Head of caudate nucleus (tissue), 42 donors: ENCODE measurements around the gene SPC25.
"Not testable (repeated sequence)": the region's sequence is repeated elsewhere in the genome, so short reads cannot be mapped to it uniquely, and the experiment has no call there.

ENCODE experiments used
- DNase-seq, 42 donors: peaks; one replicate each; pipeline versions ENCODE4 v3.0.0 to v3.0.0-alpha.2; 2020 to 2021; ENCODE audit warnings: mixed read lengths in 7 of 42
- intact Hi-C: fragments of 100-400 bp; cut with DNase I; formaldehyde crosslinking; loops from one replicate; pipeline ENCODE4 v1.15.0; 2022

The SPC25 gene

DNA sequence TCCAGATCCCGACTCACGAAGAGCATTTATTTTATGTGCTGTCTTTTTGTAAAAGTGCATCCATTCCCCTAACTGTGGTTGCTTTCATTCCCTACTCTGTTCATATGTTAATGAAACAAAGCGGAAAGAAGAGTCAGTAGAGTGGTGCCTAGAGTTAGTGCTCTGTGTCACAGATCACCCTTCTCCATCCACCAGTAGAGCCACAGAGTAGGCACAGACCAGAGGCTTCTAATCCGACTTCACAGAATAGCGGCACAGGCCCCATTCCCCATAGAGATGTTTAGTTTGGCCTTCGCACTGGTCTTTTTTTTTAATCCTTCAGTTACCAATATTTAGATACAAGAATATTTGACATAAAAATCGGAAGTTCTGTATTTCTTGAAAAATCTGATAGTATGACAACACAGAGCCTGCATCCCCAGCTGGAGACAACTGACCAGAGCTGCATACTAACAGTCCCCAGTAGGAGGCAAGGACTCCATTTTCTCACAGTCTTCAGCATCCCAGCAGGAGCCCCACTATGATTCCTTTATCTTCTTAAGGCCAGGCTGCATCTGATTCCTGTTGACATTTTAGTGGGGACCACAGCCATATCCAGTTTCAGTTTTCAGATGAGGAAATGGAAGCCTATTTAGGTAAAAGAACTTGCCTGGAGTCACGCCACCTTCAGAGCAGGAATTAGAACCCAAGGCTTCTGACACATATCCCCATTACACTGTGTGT, 17.9 kb upstream of the SPC25 start:
- intact Hi-C loops = no loop called here
- no peak for DNase-seq

DNA sequence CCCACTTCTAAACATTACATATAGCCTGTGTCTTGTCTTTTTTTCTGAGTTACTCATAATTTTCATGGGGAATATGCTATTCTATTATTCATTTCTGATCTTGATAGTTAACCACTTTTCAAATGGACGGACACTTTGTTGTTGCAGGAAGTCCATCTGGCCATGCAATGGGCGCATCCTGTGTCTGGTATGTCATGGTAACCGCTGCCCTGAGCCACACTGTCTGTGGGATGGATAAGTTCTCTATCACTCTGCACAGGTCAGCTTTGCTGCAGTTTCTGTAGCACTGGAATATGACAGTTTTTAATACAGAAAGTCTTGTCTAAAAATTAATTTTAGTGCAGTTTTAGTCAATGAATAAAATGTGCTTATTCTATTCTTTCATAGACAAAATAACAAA, 14.1 kb upstream of the SPC25 start:
- no peak for DNase-seq
- intact Hi-C loops = no loop called here

DNA sequence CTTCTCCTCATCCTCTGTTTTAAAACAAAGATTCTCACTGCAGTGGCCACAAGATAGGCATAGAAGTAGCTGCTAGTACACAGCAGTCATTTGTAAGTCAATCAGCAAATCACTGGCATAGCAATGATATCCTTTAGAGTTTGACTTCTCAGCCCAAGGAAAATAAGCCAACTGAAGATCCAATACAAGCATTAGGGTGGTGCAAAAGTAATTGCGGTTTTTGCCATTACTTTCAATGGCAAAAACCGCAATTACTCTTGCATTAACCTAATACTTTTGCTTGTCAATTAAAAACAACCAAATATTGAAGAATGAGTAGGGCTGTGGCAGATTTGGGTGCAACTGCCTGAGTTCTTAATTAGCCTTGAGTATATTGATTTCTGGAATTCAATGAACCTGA, 13.7 kb upstream of the SPC25 start:
- no peak for DNase-seq

DNA sequence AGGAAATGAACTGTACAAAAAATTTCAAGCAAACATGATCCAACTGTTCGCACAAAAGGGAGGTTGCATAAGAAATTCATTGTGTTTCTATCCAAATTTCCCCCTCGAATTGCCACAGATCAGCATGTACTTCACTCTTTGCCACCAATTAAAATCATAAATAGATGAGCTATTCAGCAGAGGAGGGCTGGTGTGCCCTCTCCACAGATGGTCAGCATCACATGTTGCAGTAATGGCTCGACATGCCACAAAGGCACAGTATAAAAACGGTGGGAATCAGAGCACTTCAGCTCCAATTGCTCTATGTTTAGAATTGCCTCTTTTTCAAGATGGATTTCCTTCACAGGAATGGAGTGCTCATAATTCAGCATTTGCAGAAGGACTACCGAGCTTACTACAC, 10.8 kb upstream of the SPC25 start, which contains the start of gene G6PC2:
Gene G6PC2 (plus strand): TSS at position 289 of the 400 bp plus-strand sequence. CDS start 41 bp downstream, at position 330.
- DNase-seq = peak in 13 of 42 donors; percentile 6 to 52 (median 20)
- intact Hi-C loops = no loop called here

More for the DNA sequence above, 13.7 kb upstream of the SPC25 start:
- intact Hi-C loops = no loop called here

DNA sequence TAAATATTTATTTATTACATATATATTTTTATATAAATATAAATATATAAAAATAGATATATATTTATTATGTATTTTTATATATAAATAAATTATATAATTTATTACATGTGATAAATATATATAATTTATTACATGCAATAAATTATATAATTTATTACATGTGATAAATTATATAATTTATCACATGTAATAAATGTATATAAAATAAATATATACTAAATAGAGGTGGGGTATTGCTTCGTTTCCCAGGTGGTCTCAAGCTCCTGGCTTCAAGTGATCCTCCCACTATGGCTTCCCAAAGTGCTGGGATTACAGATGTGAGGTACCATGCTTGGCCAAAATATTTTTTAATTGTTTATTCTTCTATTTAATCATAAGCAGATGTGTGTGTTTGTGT, 7.2 kb upstream of the SPC25 start:
- intact Hi-C loops = no loop called here
- no peak for DNase-seq

DNA sequence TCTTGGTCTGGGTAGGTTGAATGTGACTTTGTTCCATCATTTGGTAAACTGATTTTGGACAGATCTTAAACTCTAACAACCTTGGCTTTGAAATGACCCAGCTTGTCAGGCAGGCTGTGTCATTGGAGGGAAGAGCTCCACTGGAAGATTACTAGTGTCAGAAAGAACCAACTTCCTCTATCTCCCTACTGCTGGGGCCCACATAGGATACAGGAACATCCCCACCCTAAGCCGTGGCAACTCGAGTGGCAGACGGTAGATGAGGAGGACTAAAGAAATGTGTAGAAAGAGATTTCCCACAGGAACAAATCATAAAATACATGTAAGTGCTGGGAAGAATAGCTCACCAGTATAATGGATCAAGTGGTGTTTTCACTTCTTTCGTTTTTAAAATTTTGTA, 6.6 kb upstream of the SPC25 start:
- intact Hi-C loops = no loop called here

DNA sequence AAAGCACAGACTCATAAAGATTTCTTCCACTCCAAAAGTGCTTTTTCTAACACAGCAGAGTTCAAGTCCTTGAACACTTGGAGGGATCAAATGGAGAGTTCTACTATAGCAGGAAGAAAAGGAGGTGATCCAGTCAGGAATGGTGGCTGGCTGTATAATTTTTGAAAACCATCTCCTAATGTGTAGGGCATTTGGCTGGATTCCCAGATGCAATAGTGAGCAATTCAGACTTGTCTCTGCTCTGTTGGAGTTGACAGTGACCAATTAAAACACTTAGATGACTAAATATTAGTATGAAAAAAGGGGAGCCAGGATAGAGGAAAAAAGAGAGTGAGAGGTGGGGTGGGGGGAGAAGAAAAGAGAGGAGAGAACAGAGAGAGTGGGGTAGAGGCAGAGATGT, 5.5 kb upstream of the SPC25 start:
- DNase-seq = no peak
- intact Hi-C loops = no loop called here

More for the DNA sequence above, 6.6 kb upstream of the SPC25 start:
- no peak for DNase-seq

DNA sequence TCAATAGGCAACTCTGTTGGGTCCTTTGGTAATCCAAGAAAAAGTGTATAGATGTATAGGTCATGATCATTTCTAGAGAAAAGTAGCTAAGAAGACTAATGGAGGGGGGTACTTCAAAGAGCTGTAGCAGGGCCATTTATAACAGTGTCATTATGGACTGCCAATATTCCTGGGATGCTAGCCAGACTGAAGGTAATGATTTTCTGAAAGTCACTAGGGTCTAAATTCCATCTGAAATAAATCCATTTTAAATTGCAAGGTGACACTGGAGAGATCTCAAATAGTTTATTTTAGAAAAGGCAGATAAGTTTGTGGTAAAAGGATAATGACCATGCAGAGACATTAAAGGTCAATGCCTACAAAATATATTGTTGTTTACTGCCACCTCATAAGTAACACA, 4.5 kb upstream of the SPC25 start:
- intact Hi-C loops = no loop called here
- DNase-seq = no peak

DNA sequence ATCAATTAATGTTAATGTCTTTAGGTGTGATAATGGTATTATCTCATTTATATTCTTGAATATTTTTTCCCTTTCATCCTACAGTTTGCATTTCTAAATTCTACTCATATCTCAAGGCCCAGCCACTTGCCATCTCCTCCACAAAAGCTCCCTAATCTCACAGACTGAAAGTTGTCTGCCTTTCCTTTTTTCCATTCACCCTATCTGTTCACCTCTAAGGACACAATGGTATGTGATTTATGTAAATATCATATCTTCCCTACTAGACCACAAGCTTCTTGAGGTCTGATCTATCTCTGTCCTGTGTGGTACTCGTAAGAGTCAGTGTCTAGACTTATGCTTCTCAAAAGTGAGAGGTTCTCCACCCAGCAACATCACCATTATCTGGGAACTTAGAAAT, 3.9 kb upstream of the SPC25 start:
- intact Hi-C loops = no loop called here
- no peak for DNase-seq

DNA sequence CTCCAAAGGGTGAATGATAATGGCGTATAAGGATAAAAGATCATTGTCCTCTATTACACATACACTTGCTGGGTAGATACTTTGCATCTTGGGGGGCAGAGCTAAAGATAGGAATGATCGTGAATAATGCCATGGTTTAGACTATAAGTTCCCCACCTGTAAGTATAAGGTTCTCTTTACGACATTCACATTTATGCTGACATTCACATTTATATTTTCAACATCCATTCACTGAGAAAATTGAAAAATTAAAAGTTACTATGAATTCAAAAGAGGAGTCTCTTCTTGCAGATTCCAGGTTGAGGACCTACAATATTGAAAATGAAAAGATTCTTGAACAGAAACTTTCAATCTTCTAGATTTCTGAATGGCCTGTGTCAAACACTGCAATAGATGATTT, 2.1 kb upstream of the SPC25 start:
- no peak for DNase-seq
- intact Hi-C loops = no loop called here

DNA sequence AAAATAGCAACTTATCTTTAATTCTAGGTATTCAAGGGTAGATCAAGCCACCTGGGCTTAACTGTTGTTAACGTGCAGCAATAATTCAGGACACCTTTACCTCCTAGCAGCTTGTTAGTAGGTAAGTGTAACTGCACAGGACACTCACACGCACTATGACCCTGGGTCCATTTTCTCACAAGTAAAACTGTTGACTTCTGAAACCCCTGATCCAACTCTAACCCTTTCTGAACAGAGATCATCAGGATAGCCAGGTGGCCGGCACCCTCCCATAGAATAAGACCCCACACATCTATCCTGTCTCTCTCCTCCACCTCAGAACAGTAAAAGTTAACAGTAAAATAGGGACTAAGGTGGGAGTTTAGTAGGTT, 610 bp downstream of the SPC25 start:
- intact Hi-C loops = no loop called here
- DNase-seq = no peak

DNA sequence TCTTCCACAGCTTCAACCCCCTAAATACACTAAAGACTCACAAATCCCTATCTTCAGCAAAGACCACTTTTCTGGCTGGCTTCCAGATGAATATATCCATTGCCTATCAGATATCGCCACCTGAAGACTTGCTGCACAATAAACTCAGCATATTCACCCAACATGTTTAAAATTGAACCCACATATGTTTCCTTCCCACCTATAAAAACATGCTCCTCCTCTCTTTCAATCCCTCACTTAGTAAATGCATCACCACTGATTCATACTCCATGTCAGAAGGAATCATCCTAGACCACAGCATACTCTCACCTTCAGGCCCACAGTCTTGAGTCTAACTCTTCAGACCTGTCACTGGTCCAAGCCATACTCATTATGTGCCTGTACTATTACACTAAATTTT, 5.3 kb downstream of the SPC25 start:
- DNase-seq = no peak
- intact Hi-C loops = no loop called here

DNA sequence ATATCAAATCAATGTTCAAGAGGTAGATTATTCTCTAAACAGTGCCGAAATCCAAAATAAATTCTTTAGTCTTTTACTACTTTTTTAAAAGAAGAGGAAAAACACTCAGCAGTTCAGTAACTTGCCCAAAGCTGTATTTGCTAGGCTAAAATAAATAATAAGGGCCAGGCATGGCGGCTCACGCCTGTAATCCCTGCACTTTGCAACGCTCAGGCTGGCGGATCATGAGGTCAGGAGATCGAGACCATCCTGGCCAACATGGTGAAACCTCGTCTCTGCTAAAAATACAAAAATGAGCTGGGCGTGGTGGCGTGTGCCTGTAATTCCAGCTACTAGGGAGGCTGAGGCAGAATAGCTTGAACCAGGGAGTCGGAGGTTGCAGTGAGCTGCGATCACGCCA, 8.1 kb downstream of the SPC25 start:
- intact Hi-C loops, DNase-seq: not testable (repeated sequence)

DNA sequence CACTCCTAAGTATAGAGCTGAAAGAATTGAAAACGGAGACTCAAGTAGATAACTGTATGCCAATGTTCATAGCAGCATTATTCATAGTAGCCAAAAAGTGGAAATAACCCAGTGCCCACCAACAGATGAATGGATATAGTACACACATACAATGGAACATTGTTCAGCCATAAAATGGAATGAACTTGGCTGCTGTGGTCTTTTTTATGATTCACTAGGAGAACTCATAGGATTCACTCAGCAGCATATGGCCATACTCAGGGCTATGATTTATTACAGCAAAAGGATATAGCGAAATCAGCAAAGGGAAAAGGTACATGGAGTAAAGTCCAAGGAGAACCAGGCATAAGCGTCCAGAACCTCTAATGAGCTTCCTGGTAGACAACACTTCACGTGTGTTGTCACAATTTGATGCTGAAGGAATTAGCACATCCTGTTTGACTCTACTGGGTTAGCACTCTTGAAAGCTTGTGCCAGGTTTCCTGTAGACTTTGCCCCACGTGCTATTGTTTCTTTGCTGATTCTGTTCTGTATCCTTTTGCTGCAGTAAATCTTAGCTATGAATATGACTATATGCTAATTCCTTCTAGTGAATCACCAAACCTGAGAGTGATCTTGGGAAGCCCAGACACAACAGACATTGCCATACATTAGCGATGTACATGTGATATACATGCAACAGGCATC, 15.7 kb downstream of the SPC25 start:
- no peak for DNase-seq
- intact Hi-C loops = no loop called here

DNA sequence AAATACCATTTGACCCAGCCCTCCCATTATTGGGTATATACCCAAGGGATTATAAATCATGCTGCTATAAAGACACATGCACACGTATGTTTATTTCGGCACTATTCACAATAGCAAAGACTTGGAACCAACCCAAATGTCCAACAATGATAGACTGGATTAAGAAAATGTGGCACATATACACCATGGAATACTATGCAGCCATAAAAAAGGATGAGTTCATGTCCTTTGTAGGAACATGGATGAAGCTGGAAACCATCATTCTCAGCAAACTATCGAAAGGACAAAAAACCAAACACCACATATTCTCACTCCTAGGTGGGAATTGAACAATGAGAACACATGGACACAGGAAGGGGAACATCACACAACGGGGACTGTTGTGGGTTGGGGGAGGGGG, 19.4 kb downstream of the SPC25 start:
- intact Hi-C loops = not testable (repeated sequence)

DNA sequence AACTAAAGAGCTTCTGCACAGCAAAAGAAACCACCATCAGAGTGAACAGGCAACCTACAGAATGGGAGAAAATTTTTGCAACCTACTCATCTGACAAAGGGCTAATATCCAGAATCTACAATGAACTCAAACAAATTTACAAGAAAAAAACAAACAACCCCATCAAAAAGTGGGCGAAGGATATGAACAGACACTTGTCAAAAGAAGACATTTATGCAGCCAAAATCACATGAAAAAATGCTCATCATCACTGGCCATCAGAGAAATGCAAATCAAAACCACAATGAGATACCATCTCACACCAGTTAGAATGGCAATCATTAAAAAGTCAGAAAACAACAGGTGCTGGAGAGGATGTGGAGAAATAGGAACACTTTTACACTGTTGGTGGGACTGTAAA, 19.9 kb downstream of the SPC25 start:
- DNase-seq, intact Hi-C loops: not testable (repeated sequence)

More for the DNA sequence above, 19.4 kb downstream of the SPC25 start:
- DNase-seq = not testable (repeated sequence)

DNA sequence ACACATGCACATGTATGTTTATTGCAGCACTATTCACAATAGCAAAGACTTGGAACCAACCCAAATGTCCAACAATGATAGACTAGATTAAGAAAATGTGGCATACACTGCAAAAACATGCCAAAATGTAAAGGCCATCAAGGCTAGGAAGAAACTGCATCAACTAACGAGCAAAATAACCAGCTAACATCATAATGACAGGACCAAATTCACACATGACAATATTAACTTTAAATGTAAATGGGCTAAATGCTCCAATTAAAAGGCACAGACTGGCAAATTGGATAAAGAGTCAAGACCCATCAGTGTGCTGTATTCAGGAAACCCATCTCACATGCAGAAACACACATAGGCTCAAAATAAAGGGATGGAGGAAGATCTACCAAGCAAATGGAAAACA, 23.1 kb downstream of the SPC25 start:
- intact Hi-C loops, DNase-seq: not testable (repeated sequence)

DNA sequence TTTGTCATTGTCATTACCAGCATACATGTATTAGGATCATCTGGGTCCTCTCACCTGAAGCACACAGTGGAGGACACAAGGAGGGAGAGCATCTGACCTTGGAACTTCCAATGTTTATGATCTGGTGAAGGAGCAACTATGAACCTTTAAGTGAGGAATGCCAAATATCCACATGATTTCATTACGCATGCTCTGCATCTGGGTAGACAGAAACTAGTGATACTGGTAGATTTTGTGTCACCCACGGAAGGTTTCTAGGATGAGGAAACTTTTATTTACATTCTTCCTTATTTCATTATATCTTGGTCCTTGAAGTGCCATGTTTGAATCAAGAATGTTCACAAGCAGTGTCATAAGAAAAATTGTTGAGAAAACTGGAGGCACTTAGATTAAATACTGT, 32.1 kb downstream of the SPC25 start:
- no peak for DNase-seq
- intact Hi-C loops = no loop called here

DNA sequence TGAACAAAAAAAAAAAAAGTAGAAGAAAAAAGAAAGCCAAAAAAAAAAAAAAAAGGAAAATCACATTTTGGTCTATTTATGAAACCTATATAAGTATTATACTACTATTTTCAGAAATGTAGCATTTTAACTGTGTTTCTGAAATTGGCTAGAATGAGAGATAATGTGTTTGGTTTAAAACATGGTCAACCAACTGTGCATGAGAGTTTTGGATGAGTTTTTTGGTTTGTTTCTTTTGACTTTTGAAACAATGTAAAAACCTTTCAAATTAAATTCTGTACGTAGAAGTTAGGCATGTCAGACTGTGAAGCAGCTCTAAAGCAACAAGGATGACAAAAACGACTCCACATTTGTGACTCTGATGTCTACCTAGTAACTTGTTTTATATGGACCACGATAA, 34.6 kb downstream of the SPC25 start:
- DNase-seq = no peak
- intact Hi-C loops = no loop called here

DNA sequence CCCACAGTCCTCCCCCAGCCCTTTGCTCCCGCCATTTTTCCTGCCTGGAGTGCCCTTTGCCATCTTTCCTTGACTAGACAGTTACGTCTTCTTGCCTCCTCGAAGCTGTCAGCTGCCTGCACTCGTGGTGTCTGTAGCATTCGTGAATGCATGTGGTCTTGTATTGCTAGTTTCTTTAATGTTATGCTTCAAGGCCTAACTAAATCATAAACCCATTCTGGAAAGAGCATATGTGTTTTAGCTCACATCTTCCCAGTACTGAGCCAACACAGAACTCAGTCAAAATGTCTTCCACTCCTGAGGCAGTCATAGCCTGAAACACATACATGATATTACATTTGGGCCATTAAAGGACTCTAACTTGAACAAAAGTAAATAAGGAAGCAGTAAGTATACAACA, 35.6 kb downstream of the SPC25 start:
- intact Hi-C loops = no loop called here
- no peak for DNase-seq

DNA sequence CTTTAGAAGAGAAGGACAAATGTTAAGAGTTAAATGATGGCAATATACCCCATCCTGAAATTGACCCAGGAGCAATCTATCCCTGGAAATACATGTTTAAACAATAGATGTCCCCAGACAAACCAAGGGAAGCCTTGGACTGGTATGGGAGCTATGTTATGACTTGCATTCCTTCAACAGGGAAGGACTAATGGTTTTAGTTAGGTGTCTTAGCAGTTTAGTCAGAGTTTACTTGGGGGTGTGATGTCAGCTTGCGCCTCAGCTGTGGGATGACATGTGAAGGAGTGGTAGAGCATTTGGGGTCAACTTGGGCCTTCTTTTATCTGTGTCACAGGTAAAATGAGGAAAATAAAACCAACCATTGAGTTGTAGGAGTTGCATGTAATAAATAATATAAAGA, 36.8 kb downstream of the SPC25 start:
- no peak for DNase-seq
- intact Hi-C loops = no loop called here
